Fibroblast of pulmonary artery (primary cell): ENCODE results near the gene FBXW8.

Experiments
- DNase-seq: peaks from one replicate; pipeline ENCODE4 v3.0.0-alpha.2; 2010; ENCODE audit warnings: low read depth
- H3K4me3 ChIP-seq: replicated peaks from 2 replicates; pipeline ENCODE4 v1.5.1; 2011; ENCODE audit warnings: low read depth, mild to moderate bottlenecking, control low read depth, low read length, moderate library complexity
- TF ChIP-seq, protein P1 (sequence below): IDR thresholded peaks from 2 replicates; pipeline ENCODE4 v1.5.1; 2011; ENCODE audit warnings: mild to moderate bottlenecking, control low read depth, low read length, inconsistent platforms; ENCODE audit errors: missing control alignments

The FBXW8 gene

GRCh38 chr12:117058442-117059072 lies 147.8 kb downstream of the FBXW8 start:
- no peak overlapping the region for H3K4me3 ChIP-seq
- DNase-seq: no peak

DNA sequence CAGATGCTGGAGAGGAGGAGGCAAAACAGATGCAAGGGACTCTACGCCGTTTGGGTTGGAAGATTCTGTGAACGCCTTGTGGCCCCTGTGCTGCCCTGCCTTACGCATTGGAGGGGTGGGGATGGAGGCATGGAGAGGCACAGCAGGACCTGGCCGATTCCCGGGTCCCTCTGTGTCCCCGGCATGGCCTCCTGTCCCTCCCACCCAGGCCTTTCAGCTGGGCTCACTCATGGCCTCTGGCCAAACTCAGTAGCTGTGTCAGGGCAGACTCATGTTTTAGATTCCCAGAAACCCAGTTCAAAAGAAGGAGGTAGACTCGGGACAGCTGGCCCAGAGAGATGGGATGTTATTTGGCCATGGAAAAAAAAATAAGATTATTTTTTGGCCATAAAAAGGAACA lies 148.4 kb downstream of the FBXW8 start:
- no peak overlapping the region for H3K4me3 ChIP-seq
- TF ChIP-seq, protein P1, sequence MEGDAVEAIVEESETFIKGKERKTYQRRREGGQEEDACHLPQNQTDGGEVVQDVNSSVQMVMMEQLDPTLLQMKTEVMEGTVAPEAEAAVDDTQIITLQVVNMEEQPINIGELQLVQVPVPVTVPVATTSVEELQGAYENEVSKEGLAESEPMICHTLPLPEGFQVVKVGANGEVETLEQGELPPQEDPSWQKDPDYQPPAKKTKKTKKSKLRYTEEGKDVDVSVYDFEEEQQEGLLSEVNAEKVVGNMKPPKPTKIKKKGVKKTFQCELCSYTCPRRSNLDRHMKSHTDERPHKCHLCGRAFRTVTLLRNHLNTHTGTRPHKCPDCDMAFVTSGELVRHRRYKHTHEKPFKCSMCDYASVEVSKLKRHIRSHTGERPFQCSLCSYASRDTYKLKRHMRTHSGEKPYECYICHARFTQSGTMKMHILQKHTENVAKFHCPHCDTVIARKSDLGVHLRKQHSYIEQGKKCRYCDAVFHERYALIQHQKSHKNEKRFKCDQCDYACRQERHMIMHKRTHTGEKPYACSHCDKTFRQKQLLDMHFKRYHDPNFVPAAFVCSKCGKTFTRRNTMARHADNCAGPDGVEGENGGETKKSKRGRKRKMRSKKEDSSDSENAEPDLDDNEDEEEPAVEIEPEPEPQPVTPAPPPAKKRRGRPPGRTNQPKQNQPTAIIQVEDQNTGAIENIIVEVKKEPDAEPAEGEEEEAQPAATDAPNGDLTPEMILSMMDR: no peak

More at GRCh38 chr12:117058442-117059072, 147.8 kb downstream of the FBXW8 start:
- TF ChIP-seq, protein P1: no peak

GRCh38 chr12:117060246-117060928 lies 149.6 kb downstream of the FBXW8 start:
- no peak overlapping the region for H3K4me3 ChIP-seq
- TF ChIP-seq, protein P1: no peak
- DNase-seq: no peak

More for the DNA sequence above, 148.4 kb downstream of the FBXW8 start:
- DNase-seq: no peak

DNA sequence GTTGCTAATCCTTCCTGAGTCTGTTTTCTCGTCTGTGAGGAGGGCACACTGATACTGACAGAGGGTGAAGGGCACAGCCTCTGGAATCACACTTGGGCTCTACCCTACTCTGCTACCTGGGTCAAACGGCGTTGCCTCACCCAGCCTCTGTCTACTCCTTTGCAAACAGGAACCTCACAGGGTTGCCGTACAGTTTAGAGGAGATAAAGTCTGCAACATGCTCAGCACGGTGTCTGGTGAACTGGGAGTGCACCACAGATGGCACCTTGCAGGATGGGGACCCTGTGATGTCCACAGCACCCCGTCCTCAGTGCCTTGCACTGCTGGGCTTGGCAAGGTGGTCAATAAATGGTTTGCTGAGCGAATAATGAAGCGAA lies 150.2 kb downstream of the FBXW8 start:
- TF ChIP-seq, protein P1: no peak
- H3K4me3 ChIP-seq: no peak overlapping the region
- DNase-seq: no peak

GRCh38 chr12:117061555-117062079 lies 150.9 kb downstream of the FBXW8 start:
- TF ChIP-seq, protein P1: no peak
- DNase-seq: no peak
- H3K4me3 ChIP-seq: no peak overlapping the region

DNA sequence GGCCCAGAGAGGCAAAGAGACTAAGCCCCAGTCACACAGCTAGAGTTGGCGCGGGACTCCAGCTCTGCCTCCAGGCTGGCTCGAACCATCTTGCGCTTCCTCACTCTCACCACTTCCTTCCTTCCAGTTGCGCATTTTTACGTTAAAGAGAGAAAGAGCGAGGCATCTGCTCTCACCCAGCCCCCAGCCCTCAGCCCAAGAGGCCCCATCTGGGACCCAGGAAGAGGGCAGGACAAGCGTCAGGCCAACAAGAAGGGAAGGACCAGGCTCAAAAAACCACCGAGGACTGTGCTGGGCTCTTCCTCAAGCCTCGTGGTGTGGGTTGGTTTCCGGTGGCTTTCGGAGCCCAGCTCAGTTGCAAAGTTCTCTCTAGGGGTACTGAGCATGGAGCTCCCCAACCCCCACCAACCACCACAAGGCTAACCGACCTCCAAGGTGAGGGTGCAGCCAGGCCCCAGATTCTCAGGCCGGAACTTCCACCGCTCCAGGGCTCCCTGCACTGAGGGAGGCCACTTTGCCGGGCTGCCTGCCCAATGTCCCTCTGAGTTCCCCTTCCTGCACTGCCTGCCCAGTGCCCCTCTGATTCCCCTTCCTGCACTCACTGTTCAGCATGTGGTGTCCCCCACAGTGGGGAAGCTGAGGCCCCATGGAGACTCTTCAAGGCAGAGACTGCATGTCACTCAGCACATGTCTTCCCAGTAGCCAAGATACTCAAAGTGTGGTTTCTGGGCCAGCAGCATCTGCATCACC lies 152.6 kb downstream of the FBXW8 start:
- H3K4me3 ChIP-seq: no peak overlapping the region
- no peak for DNase-seq
- TF ChIP-seq, protein P1: no peak
